Ascending aorta (tissue), 2 donors: ENCODE data around the gene RIT1. TPM values are rescaled to one million over a fixed set of nuclear protein-coding genes. Genes with fewer than 3 reads are reported as not detected.

Experiments used
- DNase-seq, 2 donors: peaks; one replicate each; pipeline ENCODE4 v3.0.0-alpha.2; 2019; ENCODE audit warnings: low spot score in 2 of 2
- H3K27ac ChIP-seq, 2 donors: fragments of 200-600 bp; sonication (generic); one replicate each; pipeline ENCODE4 v1.5.1; 2016 to 2017; ENCODE audit warnings: mild to moderate bottlenecking in 1 of 2
- H3K27me3 ChIP-seq: fragments of 200-600 bp; sonication (generic); one replicate; pipeline ENCODE4 v1.5.1; 2017
- H3K36me3 ChIP-seq, 2 donors: fragments of 200-600 bp; sonication (generic); one replicate each; pipeline ENCODE4 v1.5.1; 2016
- H3K4me1 ChIP-seq, 2 donors: fragments of 200-600 bp; sonication (generic); one replicate each; pipeline ENCODE4 v1.5.1; 2016 to 2017; ENCODE audit warnings: mild to moderate bottlenecking in 1 of 2
- H3K4me3 ChIP-seq, 2 donors: fragments of 200-600 bp; sonication (generic); one replicate each; pipeline ENCODE4 v1.5.1; 2016 to 2017; ENCODE audit warnings: mild to moderate bottlenecking in 1 of 2
- H3K9me3 ChIP-seq, 2 donors: fragments of 200-600 bp; sonication (generic); one replicate each; pipeline ENCODE4 v1.5.1; 2016
- CTCF ChIP-seq, 3 experiments: fragments of 200-600 bp in 2 of 3; fragments of 450-650 bp in 1 of 3; sonication (generic) in 2 of 3; IDR thresholded peaks; one replicate each; pipeline ENCODE4 v1.5.1; 2016 to 2019; ENCODE audit warnings: antibody characterized with exemption in 3 of 3, mild to moderate bottlenecking in 1 of 3, moderate library complexity in 1 of 3
- intact Hi-C: fragments of 100-400 bp; cut with DNase I; formaldehyde crosslinking; loops from one replicate; pipeline ENCODE4 v1.15.1; 2023
- total RNA-seq: library from RNA; depleted of rRNA; stranded (reverse); fragments of >200 nt; gene quantifications from one replicate; pipeline ENCODE4 v1.1.0, GENCODE V29; 2016

Gene RIT1, protein sequence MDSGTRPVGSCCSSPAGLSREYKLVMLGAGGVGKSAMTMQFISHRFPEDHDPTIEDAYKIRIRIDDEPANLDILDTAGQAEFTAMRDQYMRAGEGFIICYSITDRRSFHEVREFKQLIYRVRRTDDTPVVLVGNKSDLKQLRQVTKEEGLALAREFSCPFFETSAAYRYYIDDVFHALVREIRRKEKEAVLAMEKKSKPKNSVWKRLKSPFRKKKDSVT
- 17.1 TPM for total RNA-seq

DNA sequence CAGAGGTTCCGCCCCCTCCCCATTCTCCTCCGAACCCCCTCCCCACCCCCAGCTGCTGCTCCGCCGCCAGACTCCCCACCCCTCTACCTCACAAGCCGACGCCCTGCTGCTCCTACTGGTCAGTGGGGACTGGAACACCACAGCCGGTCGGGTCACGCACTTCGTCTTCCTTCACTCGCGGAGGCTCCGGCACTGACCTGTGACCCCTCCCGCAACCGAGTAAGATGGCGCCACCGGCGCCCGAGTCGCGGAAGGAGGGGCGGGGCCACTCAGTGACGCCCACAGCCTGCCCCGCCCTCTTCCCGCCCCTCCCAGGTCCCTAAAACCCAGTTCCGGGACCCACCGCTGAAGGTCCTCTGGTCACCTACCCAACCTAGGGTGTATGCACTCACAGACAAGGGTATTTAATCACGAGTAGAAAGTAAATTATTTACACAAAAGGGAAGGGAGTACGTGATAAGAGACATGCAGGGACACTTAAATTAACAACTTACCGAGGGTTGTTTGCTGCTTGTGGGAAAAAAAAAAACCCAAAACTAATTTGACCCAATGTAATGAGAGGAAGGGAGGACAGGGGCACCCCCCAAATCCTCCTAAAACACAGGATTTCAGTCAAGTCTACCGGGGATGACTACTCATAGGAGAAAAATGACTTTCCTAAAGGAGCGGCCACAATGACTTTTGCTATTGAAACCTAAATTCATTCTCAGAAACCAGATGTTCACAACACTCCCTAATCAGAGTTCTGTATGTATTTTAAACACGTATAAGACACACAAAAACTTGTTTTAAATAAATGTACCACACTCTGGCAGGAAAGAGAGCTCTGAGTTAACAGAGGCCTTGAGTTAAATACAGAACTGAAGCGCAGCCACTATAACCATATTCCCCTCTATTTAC is at the start of gene RIT1:
Gene RIT1, minus strand, starts transcription at position 194 of the 900 bp plus-strand sequence. CDS start 588 bp downstream, outside the sequence.
- H3K4me3 ChIP-seq, result peak within 1 kb of the TSS; percentile 78 to 84
- H3K27ac ChIP-seq, result peak within 1 kb of the TSS; percentile 90 to 95
- H3K9me3 ChIP-seq, result no peaks in the 10 kb centered on the region
- peak in 1 of 3 experiments; percentile 16 for TF ChIP-seq CTCF (IDR thresholded peaks at IDR 0.05)
- intact Hi-C loops, result loop anchor here (1.0 to 2.0 kb wide), 4 partner anchors 17 to 223 kb away; partner anchors contain the start of genes DAP3, KHDC4 and YY1AP1
- no peaks in the 10 kb centered on the region for H3K27me3 ChIP-seq
- H3K36me3 ChIP-seq, result peaks cover 51 to 68% of the 10 kb centered on the region in 2 donors
- H3K4me1 ChIP-seq, result peaks cover 3 to 15% of the 10 kb centered on the region in 2 donors
- peak; percentile 59 to 94 for DNase-seq

DNA sequence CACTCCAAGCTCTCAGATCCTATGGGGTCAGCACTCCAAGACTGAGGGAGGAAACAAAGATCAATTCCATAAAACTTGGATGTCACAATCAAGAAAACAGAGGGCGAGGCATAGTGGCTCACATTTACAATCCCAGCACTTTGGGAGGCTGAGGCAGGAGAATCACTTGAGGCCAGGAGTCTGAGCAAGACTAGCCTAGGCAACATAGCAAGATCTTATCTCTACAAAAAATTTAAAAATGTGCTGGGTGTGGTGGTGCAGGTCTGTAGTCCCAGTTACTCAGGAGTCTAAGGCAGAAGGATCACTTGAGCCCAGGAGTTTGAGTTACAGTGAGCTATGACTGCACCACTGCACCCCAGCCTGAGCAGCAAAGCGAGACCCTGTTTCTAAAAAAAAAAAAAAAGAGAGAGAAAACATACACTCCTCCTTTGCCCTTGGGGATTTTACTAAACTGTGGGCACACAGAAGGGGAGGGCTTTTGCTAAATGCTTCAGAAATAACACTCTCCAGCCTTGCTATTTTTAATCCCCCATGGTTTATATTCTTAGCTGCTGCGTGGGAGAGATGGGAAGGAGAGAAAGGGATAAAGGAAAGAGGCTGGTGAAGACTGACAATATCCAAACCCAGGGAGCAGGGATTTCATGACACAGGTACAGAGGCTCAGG is 49.1 kb upstream of the RIT1 start:
- intact Hi-C loops, result loop anchor here (1.0 to 5.0 kb wide), 2 partner anchors 22 to 958 kb away; partner anchors contain the start of gene ZBTB7B
- Histone ChIP-seq H3K27me3 (no peaks in the 10 kb centered on the region), H3K4me1 (peaks cover 9 to 31% of the 10 kb centered on the region in 2 donors), H3K27ac (peak overlapping the region; percentile 89 to 92), H3K4me3 (no peak overlapping the region), H3K36me3 (peaks cover 91 to 93% of the 10 kb centered on the region in 2 donors), H3K9me3 (no peaks in the 10 kb centered on the region)
- no peak for TF ChIP-seq CTCF (IDR thresholded peaks at IDR 0.05)
- DNase-seq, result no peak

- H3K27ac ChIP-seq, result no peak overlapping the region
- TF ChIP-seq CTCF (IDR thresholded peaks at IDR 0.05), result no peak
- H3K27me3 ChIP-seq, result no peaks in the 10 kb centered on the region
- H3K4me3 ChIP-seq, result no peak overlapping the region
- H3K4me1 ChIP-seq, result peaks cover 5 to 20% of the 10 kb centered on the region in 2 donors
- no peak for DNase-seq
- no peaks in the 10 kb centered on the region for H3K9me3 ChIP-seq
- peaks cover 93 to 94% of the 10 kb centered on the region in 2 donors for H3K36me3 ChIP-seq
- intact Hi-C loops, result loop anchor here (10.0 kb wide), 1 partner anchor 187 kb away; no protein-coding TSS in a partner anchor
These were observed 46.3 kb upstream of the RIT1 start for GRCh38 chr1:155957411-155957915.

GRCh38 chr1:155954645-155955044 is 43.5 kb upstream of the RIT1 start:
- H3K27ac ChIP-seq, result no peak overlapping the region
- no peak for DNase-seq
- no peaks in the 10 kb centered on the region for H3K27me3 ChIP-seq
- no peaks in the 10 kb centered on the region for H3K9me3 ChIP-seq
- H3K36me3 ChIP-seq, result peaks cover 97 to 99% of the 10 kb centered on the region in 2 donors
- intact Hi-C loops, result loop anchor here (10.0 kb wide), 1 partner anchor 190 kb away; no protein-coding TSS in a partner anchor
- TF ChIP-seq CTCF (IDR thresholded peaks at IDR 0.05), result no peak
- no peaks in the 10 kb centered on the region for H3K4me1 ChIP-seq
- no peak overlapping the region for H3K4me3 ChIP-seq

DNA sequence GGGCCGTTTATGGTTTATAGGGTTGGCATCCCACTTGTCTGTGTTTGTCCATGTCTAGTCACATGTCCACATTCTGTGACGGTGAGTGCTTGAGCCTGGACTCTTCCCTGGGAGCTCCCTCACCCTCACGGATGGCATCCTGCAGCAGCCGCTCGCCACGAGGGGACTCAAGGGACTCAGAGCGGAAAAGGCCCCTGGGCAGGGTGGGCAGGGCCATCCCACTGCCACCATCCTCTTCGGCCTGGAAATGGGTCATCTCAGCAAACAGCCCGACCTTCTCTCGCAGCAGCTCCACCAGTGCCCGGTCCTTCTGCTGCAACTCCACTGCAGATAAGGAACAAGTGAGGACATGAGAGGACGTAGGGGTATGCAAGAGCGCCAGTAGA is 41.3 kb upstream of the RIT1 start:
- H3K27ac ChIP-seq, result peak overlapping the region; percentile 18 to 59
- no peak overlapping the region for H3K4me3 ChIP-seq
- intact Hi-C loops, result loop anchor here (10.0 kb wide), 1 partner anchor 192 kb away; no protein-coding TSS in a partner anchor
- peaks cover 97 to 99% of the 10 kb centered on the region in 2 donors for H3K36me3 ChIP-seq
- H3K4me1 ChIP-seq, result no peaks in the 10 kb centered on the region
- no peaks in the 10 kb centered on the region for H3K27me3 ChIP-seq
- H3K9me3 ChIP-seq, result no peaks in the 10 kb centered on the region
- DNase-seq, result no peak
- no peak for TF ChIP-seq CTCF (IDR thresholded peaks at IDR 0.05)
